RPMI8226 (cell line): ENCODE data around the gene SH3RF1.
"Not testable (repeated sequence)": the region's sequence is repeated elsewhere in the genome, so short reads cannot be mapped to it uniquely, and the experiment has no call there.

Source experiments
- DNase-seq: peaks from one replicate; pipeline ENCODE4 v3.0.0-alpha.2; 2015

The SH3RF1 gene

DNA sequence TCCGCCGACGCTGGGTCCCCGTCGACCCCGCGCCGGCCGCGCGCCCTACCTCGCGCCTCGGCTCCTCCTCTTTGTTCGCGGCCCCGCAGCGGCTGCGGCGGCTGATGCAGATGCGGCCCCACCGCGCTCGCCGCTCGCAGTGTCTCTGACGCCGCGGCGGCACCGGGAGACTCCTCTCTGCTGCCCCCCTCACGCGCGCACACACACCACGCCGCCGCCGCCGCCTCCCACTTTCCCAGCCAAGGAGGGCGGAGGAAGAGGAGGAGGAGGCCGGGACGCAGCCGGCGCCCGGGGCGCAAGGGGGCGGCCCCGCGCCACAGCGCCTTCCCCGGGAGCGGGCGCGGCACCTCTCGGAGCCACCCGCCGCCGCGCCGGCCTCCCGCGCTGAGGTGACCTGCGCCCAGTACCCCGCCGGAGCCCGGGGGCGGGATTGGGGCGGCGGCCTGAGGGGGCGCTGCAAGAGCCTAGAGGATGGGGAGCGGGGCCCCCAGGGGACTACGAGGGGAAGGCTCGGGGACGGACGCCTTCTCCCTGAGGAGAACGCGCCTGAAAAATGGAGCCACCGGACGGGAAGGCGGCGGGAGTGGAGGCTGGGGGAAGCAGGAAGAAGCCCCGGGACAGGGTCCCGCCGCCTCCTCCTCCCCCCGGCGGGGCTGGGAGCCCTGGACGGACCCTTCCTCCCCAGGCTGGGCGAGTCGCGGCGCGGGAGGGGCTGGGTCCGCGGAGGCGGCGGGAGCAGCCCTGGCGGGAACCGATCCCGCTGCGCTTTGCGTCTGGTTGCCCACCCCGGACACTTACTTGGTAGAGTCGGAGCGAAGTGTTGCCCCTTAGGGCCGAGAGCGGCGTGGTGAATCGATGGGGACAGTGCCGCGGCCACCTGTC, at the start of gene SH3RF1:
Gene SH3RF1 (minus strand): TSS at position 147 of the 882 bp plus-strand sequence. CDS start 1,744 bp downstream, outside the sequence.
- peak; percentile 53 for DNase-seq

DNA sequence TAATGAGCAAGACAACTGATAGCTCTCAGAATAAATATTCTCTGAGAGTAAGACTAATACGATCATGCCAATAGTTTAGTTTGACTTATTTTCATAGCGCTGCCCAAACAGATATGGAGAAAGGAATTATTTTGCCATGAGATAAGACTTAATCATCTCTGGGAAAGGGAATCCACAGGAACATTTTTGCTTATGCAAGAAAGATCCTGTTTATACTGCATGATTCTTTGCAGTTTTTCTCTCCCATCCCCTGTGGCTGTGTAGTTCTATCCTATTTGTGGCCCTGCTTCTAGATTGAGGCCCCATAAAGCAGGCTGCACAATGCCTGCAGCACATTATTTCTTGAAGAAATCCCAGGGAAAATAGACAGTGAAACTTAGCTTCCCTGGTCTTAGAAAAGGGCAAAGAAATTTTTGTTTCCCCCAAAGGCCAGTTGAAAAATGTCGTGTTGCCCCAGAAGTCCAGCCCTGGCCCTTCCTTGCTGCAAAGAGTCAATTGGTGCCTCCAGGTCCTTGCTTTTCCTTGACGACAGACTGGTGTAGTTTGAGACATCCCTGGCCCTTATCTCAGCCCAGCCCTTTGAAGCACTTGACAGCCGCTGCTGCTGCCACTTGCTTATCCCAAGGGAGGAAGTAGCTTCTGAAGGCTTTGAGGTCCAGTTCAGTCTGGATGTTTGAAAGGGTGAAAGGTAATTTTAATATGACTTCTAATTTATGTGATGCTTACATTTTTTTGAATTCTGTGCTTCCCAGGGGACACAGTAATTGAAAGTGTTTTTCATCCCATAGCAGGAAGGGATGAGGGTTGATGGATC, 45.0 kb upstream of the SH3RF1 start:
- no peak for DNase-seq

DNA sequence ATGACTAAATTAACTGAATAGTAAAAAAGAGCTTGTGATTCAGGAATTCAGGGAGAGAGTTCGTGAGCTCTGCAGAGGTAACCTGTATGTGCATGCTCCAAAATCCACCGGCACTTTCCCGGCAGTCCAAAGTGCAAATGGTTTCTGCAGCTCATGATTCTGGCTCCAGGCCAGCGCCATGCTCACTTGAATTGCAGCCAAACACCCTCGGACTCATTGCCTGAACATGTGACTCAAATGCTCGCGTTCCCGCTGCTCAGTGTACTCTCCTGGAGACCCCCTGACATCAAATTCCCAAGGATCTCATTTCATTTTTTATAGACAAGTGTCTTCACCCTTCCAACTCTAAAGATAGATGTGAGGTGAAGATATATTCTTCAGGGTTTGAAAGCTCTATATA, 44.1 kb upstream of the SH3RF1 start:
- peak; percentile 3 for DNase-seq

DNA sequence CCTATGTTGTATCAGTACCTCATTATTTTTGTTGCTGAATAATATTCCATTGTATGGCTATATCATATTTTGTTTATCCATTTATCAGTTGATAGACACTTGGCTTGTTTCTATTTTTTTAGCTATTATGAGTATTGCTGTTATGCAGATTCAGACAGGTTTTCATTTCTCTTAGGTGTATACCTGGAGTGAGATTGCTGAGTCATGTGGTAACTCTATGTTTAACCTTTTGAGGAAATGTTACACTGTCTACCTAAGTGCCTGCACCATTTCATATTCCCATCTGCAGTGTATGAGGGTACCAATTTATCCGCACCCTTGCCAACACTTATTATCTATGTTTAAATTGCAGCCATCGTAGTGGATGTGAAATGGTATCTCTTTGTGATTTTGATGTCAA, 43.0 kb upstream of the SH3RF1 start:
- no peak for DNase-seq

DNA sequence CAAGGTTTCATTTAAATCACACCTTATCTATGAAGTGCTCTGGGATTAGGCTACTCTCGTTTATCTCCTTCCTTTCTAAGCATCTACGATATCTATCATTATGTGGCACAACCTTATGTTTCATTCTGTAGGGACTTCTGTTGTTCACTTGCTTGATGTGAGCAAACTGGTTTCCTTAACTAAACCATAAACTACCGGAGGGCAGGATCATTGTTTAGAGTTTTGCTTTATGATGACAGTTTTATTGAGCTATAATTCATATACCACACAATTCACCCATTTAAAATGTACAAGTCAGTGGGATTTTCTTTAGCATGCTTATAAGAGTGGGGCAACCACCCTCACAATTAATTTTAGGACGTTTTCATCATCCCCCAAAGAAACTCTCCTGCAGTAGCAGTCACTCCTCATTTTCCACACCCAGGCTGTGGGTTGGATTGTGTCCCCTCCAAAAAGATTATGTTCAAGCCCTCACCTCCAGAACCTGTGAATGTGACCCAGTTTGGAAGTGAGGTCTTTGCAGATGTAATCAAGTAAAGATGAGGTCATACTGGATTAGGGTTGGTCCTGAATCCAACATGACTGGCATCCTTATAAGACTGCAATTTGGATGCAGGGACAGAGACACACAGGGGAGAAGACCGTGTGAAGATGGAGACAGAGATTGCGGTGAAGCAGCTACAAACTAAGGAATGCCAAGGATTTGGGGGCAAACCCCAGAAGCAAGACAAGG, 42.1 kb upstream of the SH3RF1 start:
- DNase-seq = no peak

DNA sequence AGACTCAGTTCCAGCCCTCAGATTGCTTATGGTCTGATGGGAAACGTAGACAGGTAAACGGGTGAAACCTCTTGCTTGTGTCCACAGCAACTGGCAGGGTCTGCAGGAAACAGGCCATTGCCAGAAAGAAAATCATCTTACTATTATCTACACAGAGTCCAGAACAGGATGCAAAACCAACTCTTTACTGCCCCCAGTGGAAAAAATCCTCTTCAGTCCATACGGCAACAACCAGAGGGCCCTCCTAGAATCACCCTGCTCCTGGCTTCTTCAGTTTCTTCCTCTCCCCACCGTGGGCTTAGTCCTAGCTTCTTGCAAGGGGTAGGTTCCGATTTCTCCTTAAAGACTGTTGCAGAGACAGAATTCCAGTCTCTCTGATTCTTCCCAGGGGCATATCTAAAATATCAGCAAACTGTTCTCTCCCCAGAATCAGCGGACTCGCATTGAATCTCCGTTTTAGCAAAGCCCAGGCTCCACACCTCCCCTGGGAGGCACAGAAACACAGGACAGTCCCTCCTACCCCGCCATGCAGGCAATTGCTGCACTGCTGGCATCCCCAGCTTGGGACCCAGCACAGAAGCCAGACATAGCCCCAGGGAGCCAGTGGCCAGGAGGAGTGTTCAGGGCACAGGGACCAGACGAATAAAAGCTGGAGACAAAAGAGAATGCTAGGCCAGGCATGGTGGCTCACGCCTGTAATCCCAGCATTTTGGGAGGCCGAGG, 41.0 kb upstream of the SH3RF1 start:
- peak; percentile 29 for DNase-seq

DNA sequence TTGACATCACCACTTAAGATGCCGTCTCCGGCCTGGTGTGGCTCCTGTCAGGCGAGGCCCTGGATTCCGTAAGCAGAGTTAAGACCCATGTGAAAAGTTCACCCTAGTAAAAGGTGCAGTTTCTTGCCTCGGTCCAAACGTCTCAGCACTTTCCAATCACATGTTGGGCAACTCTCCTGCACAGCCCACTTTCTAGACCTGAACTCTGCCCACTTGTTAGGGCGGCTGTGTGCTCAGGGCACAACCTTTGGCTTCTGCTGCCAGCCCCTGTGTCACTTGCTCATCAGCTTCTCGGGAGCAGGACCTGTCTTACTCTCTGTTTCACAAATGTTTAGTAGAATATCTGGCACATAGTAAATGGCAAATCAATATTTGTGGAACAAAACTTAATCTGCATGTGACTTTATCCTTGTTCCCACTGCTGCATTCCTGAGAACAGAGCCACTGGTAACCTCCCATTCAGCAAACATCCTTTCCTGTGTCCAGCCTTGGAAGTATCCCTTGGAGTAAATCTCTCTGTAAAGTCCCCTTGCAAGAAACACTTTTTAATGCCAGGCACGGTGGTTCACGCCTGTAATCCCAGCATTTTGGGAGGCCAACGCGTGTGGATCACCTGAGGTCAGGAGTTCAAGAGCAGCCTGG, 38.7 kb upstream of the SH3RF1 start:
- no peak for DNase-seq

DNA sequence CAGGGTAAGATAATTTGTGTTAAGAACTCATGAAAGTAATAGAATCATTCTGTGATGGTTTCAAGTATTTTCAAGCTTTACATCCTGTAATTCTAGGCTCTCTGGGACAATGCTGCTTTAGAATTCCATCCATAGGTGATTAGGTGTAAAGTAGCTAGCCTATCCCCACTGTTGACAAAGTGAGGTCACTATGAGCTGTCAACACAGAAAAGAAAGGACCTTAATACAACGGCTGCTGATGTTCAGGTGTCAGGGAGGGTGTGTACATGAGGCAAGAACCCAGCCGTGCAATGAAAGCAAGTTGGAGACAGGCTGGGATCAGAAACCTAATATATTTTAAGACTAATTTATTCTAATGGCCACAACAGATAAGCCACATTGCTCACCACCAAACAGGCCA, 36.8 kb upstream of the SH3RF1 start:
- DNase-seq = no peak

DNA sequence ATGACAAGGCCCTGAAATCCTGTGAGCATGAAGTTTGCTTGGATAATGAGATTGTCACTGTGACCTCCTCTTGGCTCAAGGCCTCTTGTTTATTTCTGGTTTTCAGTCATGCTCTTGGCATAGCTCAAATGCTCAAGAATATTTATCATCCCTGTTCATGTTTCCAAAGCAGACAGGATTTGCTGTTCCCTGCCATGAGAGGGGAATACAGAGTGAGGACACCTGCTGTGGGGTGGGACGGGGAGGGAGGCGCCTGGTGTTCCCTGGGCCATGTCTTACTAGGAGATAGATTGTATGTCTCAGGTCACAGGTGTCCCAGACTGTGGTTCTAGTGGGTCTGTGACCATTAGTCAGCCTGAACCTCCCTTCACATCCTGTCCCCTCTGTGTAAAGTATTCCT, 34.9 kb upstream of the SH3RF1 start:
- DNase-seq = no peak

DNA sequence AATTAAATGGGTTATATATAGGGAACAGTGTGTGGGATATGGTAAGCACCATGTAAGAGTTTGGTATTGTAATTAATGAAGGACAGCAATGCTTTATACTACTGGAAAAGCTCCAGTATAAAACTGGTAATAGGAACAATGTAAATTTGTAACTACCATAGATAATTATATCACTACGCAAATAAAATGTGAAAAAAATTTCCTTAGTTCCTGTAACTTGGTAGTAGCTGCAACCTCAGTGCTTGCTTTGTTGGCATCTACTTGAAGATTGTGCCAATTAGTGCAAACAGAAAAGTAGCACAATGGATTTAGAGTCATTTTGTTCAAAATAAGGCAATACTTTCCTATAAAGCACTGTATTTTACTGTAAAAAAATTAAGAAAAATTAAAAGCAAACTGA, 34.4 kb upstream of the SH3RF1 start:
- DNase-seq = no peak

DNA sequence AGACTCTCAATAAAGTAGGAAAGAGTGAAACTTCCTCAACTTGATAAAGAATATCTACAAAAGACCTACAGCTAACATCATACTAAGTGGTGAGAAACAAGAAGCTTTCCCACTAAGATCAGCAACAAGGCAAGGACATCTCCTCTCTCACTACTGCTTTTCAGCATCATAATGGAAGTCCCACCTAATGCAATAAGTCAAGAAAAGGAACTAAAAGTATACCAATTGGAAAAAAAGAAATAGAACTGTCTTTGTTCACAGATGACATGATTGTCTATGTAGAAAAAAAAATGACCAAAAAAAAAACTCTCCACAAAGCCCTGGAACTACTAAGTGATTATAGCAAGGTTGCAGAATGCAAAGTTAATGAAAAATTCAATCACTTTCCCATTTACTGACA, 25.1 kb upstream of the SH3RF1 start:
- DNase-seq = no peak

DNA sequence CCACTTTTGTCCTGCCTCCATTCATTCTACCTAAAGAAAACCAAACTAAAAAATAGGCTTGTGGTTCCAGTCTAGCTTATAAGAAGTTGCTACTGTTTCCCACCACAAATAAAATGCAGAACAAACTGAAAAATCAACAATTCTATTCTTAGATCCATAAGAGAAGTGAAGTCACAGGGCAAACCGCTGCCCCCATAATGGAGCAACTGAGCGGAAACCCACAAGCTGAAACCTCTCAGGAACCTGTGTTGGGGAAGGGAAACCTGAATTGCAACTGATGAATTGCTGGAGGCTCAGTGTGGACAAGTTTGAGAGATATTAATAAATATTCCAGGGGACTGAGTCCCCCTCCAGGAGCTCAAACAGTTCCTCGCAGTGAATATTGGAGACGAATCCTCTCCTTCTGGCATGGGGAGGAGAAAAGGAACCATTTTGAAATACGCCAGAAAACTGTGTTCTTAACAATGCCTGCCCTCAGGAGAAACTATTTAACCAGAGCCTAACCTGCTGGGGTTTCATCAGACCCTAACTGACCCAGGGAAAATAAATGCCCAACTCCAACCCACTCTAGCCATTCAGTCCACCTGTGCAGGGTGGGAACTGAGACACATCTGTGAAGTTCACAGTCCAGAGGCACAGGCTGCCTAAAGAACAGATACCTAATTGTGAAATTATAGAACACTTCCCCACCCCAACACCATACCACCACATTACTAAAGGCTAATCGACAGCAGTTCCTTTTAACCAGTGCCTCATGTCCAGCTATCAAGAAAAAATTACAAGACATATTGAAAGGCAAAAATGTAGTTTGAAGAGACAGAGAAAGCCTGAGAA, 22.8 kb upstream of the SH3RF1 start:
- no peak for DNase-seq

DNA sequence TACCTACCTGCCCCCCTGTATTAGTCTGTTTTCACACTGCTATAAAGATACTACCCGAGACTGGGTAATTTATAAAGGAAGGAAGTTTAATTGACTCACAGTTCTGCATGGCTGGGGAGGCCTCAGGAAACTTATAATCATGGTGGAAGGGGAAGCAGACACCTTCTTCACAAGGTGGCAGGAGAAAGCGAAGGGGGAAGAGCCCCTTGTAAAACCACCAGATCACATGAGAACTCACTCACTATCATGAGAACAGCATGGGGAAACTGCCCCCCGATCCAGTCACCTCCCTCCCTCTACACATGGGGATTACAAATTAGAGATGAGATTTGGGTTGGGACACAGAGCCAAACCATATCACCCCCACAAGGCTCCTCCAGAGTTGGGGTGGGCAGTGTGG, 17.2 kb upstream of the SH3RF1 start:
- DNase-seq = not testable (repeated sequence)

DNA sequence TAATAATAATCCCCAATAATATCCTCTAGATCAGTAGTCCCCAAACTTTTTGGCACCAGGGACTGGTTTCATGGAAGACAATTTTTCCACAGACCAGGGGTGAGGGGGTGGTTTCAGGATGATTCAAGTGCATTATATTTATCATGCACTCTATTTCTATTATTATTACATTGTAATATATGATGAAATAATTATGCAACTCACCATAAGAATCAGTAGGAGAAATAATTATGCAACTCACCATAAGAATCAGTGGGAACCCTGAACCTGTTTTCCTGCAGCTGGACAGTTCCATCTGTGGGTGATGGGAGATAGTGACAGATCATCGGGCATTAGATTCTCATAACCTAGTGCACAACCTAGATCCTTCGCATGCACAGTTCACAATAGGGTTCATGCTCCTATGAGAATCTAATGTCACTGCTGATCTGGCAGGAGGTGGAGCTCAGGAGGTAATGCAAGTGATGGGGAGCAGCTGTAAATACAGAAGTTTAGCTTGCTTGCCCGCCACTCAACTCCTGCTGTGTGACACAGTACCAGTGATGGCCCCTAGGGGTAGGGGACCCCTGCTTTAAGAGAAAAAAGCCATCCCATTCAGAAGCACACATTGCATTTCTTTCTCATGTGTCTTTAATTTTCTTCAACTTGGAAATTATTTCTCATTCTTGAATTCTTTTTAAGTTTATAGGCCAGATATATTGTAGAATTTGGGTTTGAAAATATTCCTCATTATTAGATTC, 16.0 kb upstream of the SH3RF1 start:
- DNase-seq = no peak

DNA sequence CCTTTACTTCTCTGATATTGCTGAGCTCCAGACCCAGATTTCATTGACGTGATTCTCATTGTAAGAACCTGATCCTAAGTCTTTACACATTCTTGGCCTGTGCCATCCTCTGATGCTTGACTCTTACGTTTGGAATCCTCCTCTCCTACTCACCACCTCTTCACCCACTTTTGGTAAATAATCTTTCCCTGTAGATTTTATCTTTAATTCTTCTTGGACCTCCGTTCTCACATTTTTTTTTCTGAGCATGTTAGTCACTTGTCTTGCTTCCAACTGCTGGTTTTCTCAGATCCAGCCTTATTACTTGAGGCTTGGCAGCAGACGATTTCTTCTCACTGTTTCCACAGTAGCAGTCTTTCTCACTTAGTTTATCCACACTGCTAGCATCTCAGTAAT, 12.4 kb upstream of the SH3RF1 start:
- DNase-seq = no peak

DNA sequence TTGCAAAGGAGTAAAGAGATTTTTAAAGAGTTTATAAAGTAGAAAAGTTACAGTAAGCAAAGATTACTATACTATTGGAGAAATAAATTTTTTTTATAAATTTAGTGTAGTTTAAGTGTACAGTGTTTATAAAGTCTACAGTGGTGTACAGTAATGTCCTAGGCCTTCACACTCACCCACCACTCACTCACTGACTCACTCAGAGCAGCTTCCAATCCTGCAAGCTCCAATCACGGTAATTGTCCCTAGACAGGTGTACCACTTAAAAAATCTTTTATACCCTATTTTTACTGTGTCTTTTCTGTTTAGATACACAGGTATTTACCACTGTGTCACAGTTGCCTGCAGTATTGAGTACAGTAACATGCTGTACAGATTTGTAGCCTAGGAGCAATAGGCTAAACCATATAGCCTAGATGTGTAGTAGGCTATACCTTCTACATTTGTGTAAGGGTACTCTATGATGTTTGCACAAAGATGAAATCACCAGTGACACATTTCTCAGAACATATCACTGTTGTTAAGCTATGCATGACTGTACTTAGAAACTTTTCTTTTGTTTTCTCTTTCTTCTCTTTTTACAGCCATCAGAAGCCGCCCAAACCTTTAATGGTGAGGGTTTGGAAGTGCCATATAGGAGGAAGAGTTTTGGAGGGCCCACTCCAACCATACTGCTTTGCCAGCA, 11.8 kb upstream of the SH3RF1 start:
- no peak for DNase-seq

DNA sequence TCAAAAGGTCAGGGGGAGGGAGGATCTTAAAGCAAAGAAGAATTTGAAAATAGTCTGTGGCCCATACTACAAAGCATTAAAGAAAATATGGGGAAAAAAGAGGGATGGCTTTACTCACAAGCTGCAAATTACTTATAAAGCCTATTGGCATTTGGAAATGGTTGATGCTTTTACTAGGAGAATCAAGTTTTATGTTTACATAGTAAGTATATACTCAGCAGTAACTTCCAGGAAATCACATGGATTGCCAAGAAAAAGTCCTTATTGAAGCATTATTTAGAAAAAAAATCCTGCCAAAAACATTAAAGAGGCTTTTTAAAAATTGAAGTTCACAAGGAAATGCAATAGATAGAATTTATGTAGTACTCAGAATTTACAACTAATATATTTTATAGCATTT, 8.4 kb upstream of the SH3RF1 start:
- no peak for DNase-seq

DNA sequence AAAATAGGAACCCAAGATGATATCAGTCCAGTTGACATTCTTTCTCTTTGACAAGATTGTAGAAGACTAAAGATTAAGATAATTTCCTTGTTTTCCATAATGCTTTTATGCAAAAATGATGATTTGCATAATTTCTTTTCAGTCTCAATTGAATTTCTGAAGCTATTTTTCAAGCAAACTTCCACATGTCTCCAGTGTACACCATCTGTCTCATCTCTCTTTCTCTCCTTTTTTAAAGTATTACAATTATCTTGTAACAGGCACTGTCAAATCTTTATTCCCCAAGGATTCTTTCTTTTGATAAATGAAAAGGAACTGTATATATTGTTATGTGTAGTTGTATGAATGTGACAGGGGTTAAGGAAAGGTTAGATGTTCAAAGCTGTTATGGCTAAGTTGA, 7.9 kb upstream of the SH3RF1 start:
- no peak for DNase-seq

DNA sequence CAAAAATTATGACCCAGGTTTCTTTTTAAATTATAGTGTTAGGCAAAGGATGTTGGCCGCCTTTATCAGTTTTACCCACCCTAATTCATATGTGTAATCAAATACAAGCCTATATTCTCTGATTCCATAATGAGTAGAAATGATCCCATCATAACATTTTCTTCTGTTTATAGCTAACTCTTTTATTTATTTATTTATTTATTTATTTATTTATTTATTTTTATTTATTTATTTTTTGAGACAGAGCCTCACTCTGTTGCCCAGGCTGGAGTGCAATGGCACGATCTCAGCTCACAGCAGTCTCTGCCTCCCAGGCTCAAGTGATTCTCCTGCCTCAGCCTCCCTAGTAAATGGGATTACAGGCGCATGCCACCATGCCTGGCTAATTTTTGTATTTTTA, 7.1 kb upstream of the SH3RF1 start:
- DNase-seq = not testable (repeated sequence)

DNA sequence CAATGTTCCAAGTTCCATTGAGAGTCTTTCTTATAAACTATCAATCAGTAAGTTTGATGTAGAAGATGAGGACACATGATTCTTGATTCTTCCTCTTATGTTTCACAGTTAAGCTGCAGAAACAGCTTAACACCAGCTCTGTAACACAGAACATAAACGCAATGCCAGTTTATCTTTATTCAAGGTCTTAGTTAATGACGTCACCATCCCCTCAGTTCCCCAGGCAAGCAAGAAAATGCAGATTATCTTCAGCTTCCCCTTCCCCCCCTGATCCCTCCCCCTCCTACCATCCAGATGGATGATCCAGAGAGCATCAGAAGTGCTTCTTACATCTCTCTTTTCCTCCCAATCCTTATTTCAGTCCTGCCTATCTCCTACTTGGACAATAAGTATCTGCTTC, 4.4 kb upstream of the SH3RF1 start:
- DNase-seq = no peak
